Astrocyte (in vitro differentiated cells and primary cell): ENCODE data around the gene RAET1E. TPM values are rescaled to one million over a fixed set of nuclear protein-coding genes. Genes with fewer than 3 reads are reported as not detected.

ENCODE experiments used
- DNase-seq: peaks from one replicate; pipeline ENCODE4 v3.0.0-alpha.2; 2010; ENCODE audit warnings: low read depth
- FAIRE-seq: peaks from 2 replicates; lab custom pipeline; 2011; peaks lifted over from hg19 to GRCh38; lab: Jason Lieb, UNC
- H2AFZ ChIP-seq: 2 replicates; pipeline ENCODE4 v1.6.0; 2012; ENCODE audit warnings: low read depth, low read length, inconsistent platforms
- H3K27ac ChIP-seq: 2 replicates; pipeline ENCODE4 v1.5.1; 2011; ENCODE audit warnings: low read depth, low read length, inconsistent platforms
- H3K27me3 ChIP-seq: 2 replicates; pipeline ENCODE4 v1.6.0; 2011; ENCODE audit warnings: low read length, inconsistent platforms; ENCODE audit not compliant: insufficient read depth
- H3K36me3 ChIP-seq: 2 replicates; pipeline ENCODE4 v1.5.1; 2011; ENCODE audit warnings: low read length, inconsistent platforms; ENCODE audit not compliant: insufficient read depth
- H3K4me1 ChIP-seq: 2 replicates; pipeline ENCODE4 v1.5.1; 2011; ENCODE audit warnings: low read length, inconsistent platforms; ENCODE audit not compliant: insufficient read depth
- H3K4me2 ChIP-seq: 2 replicates; pipeline ENCODE4 v1.6.0; 2012; ENCODE audit warnings: low read length, inconsistent platforms
- H3K4me3 ChIP-seq: 2 replicates; pipeline ENCODE4 v1.5.1; 2011; ENCODE audit warnings: low read depth, mild to moderate bottlenecking, low read length, inconsistent platforms; ENCODE audit not compliant: insufficient read depth
- H3K79me2 ChIP-seq: 2 replicates; pipeline ENCODE4 v1.6.0; 2012; ENCODE audit warnings: mild to moderate bottlenecking, low read length, inconsistent platforms; ENCODE audit not compliant: insufficient read depth
- H3K9ac ChIP-seq: 2 replicates; pipeline ENCODE4 v1.6.0; 2012; ENCODE audit warnings: mild to moderate bottlenecking, low read length, inconsistent platforms
- H3K9me3 ChIP-seq: 2 replicates; pipeline ENCODE4 v1.5.1; 2012; ENCODE audit warnings: low read depth, mild to moderate bottlenecking, low read length, inconsistent platforms; ENCODE audit not compliant: insufficient read depth
- H4K20me1 ChIP-seq: 2 replicates; pipeline ENCODE4 v1.6.0; 2012; ENCODE audit warnings: low read length, inconsistent platforms; ENCODE audit not compliant: insufficient read depth
- H3K27ac Mint-ChIP-seq: one replicate; pipeline ENCODE4 v1.8.0; 2021; ENCODE audit warnings: mild to moderate bottlenecking, mixed read lengths; ENCODE audit not compliant: unreplicated experiment
- H3K27me3 Mint-ChIP-seq: one replicate; pipeline ENCODE4 v1.8.0; 2021; ENCODE audit warnings: low read depth, mixed read lengths; ENCODE audit not compliant: unreplicated experiment
- H3K36me3 Mint-ChIP-seq: one replicate; pipeline ENCODE4 v1.8.0; 2021; ENCODE audit warnings: low read depth, mixed read lengths; ENCODE audit not compliant: unreplicated experiment
- H3K4me1 Mint-ChIP-seq: one replicate; pipeline ENCODE4 v1.8.0; 2021; ENCODE audit warnings: low read depth, mixed read lengths; ENCODE audit not compliant: unreplicated experiment
- H3K4me3 Mint-ChIP-seq: one replicate; pipeline ENCODE4 v1.8.0; 2021; ENCODE audit warnings: mild to moderate bottlenecking, moderate library complexity, mixed read lengths; ENCODE audit not compliant: unreplicated experiment
- H3K9me3 Mint-ChIP-seq: one replicate; pipeline ENCODE4 v1.8.0; 2021; ENCODE audit warnings: mild to moderate bottlenecking, mixed read lengths; ENCODE audit not compliant: unreplicated experiment
- CTCF ChIP-seq: IDR thresholded peaks from 2 replicates; pipeline ENCODE4 v1.5.1; 2011; ENCODE audit warnings: low read depth, mild to moderate bottlenecking, inconsistent platforms, low read length, moderate library complexity; ENCODE audit not compliant: insufficient read depth
- EZH2 ChIP-seq: IDR thresholded peaks from 2 replicates; pipeline ENCODE4 v1.6.1; 2012; ENCODE audit warnings: mild to moderate bottlenecking, low read length, inconsistent platforms; ENCODE audit not compliant: insufficient read depth
- total RNA-seq: library from RNA; stranded (reverse); gene quantifications from 2 replicates; pipeline ENCODE4 v1.2.1, GENCODE V29; 2021

RAET1E gene
- total RNA-seq, 1 donor from 2014 or later = not detected

GRCh38 chr6:149935668-149936067 lies 37.8 kb upstream of the RAET1E start:
- H3K4me2 ChIP-seq = no peak overlapping the region
- no peak overlapping the region for H3K4me3 ChIP-seq
- H2AFZ ChIP-seq = no peak overlapping the region
- H3K27ac ChIP-seq = no peak overlapping the region
- no peaks in the 10 kb centered on the region for H3K36me3 ChIP-seq
- FAIRE-seq (no peak), DNase-seq (no peak)
- H3K4me1 ChIP-seq = peaks cover 10% of the 10 kb centered on the region
- peaks cover 4% of the 10 kb centered on the region for H4K20me1 ChIP-seq
- Mint-ChIP-seq H3K27ac (no peak overlapping the region), H3K36me3 (no peaks in the 10 kb centered on the region), H3K4me1 (peaks cover 6% of the 10 kb centered on the region), H3K27me3 (peaks cover 85% of the 10 kb centered on the region), H3K4me3 (no peak overlapping the region), H3K9me3 (peaks cover 4% of the 10 kb centered on the region)
- no peak for TF ChIP-seq EZH2
- no peak for TF ChIP-seq CTCF
- no peak overlapping the region for H3K9ac ChIP-seq
- H3K79me2 ChIP-seq = no peaks in the 10 kb centered on the region
- H3K27me3 ChIP-seq = peaks cover 78% of the 10 kb centered on the region
- no peaks in the 10 kb centered on the region for H3K9me3 ChIP-seq

- H3K9me3 Mint-ChIP-seq = peaks cover 4% of the 10 kb centered on the region
- no peak for FAIRE-seq
Observed at GRCh38 chr6:149935246-149935645, 37.3 kb upstream of the RAET1E start.

More at GRCh38 chr6:149935246-149935645, 37.3 kb upstream of the RAET1E start:
- TF ChIP-seq EZH2 (no peak), CTCF (no peak)
- Mint-ChIP-seq H3K4me1 (peaks cover 6% of the 10 kb centered on the region), H3K27ac (no peak overlapping the region), H3K4me3 (peak overlapping the region; percentile 27), H3K27me3 (peaks cover 85% of the 10 kb centered on the region), H3K36me3 (no peaks in the 10 kb centered on the region)
- Histone ChIP-seq H3K4me3 (no peak overlapping the region), H3K79me2 (no peaks in the 10 kb centered on the region), H3K4me2 (no peak overlapping the region), H3K9ac (no peak overlapping the region), H3K4me1 (peaks cover 10% of the 10 kb centered on the region), H3K27ac (no peak overlapping the region), H3K9me3 (no peaks in the 10 kb centered on the region), H3K27me3 (peaks cover 78% of the 10 kb centered on the region), H4K20me1 (peaks cover 4% of the 10 kb centered on the region), H3K36me3 (no peaks in the 10 kb centered on the region), H2AFZ (no peak overlapping the region)
- no peak for DNase-seq
